NOMO-1 treated with dmso at 0.1 percent for 144 hours (cell line): ENCODE measurements around the gene IVD.
"Not testable (repeated sequence)": the region's sequence is repeated elsewhere in the genome, so short reads cannot be mapped to it uniquely, and the experiment has no call there.

Experiments used
- DNase-seq: peaks from one replicate; lab custom pipeline; 2025; ENCODE audit not compliant: unreplicated experiment; lab: John Stamatoyannopoulos, UW

IVD gene

GRCh38 chr15:40437752-40438687, 32.4 kb downstream of the IVD start:
- DNase-seq, result no peak

- DNase-seq, result no peak
These were observed 33.1 kb downstream of the IVD start for GRCh38 chr15:40438712-40439111.

GRCh38 chr15:40439461-40439959, 33.9 kb downstream of the IVD start:
- DNase-seq, result no peak

DNA sequence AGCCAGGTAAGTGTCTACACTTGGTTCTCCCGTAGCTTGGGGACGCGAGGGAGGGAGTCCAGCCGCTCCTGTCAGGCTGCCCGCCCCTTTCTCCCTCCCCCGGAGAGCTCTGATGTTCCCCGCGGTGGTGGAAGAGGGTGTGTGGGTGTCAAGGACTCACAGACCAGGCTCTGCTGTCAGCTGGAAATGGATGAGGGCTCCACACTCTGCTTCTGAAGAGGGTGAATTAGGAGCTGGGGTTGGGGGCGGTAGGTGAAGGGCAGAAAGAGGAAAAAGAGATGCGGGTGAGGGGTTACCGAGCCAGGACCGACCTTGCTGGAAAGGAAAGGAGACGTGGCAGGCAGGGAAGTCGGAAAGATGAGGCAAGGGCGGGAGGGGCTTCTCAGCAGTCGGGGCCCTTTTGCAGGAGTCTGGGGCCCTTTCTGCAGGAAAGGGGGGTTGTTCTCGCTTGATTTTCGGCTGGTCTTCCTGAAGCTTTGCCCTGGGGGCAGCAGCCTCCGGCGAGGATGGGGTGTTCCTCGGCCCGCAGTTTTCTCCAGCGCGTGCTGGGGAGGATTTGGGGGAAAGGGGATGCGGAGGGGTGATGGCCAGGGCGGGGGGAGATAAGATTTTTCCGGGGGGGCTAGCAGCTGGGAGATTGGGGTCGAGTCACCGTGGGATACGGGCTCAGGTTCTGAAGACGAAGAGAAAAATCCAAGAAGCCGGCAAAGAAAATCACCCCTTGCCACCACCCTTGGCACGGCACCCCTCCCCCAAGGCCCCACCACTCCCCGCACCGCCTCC, 34.6 kb downstream of the IVD start:
- no peak for DNase-seq

GRCh38 chr15:40440743-40441564, 35.4 kb downstream of the IVD start, which contains the start of gene BAHD1:
Gene BAHD1, plus strand, starts transcription at chr15:40440953. Its CDS starts 17,512 bp downstream, at chr15:40458465.
- DNase-seq, result peak; percentile 89

GRCh38 chr15:40441565-40442531, 36.3 kb downstream of the IVD start:
- DNase-seq, result no peak

DNA sequence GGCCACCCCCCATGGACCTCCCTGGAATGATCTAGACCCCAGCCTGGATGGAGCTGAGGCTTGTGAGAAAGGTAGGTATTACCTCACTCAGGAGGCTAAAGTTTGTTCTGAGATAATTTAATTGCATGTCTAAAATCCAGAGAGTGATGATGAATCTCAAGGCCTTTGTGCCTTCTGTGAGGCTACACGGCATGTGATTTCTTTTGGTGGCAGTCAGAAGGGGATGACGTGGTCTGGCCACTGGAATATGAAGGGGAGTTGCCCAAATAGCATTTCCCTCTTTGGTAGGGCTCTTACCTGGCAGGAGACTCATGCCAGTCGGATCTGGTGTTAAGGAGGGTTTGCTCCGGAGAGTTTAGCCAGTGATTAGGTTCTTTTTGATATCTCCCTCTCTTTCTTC, 37.7 kb downstream of the IVD start:
- no peak for DNase-seq

- DNase-seq, result no peak
These were observed 38.3 kb downstream of the IVD start for GRCh38 chr15:40443846-40444245.

DNA sequence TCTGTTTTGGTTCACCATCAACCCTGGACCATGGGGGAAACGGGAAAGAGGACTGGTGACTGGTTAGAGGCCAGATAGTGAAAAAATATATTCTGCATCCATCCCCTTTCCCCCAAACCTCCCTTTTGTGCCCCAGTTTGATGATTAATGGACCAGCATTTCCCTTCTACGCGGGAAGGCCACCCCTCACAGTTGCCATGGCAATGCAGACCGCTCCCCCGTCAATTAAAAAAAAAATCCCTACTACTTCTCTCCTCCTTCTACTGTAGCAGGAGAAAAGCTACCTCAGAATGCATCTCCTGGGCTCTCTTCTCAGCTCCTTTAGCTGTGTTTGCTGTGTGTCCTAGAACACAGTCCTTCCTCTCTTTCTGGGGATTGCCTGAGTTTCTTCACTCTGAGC, 39.1 kb downstream of the IVD start:
- no peak for DNase-seq

DNA sequence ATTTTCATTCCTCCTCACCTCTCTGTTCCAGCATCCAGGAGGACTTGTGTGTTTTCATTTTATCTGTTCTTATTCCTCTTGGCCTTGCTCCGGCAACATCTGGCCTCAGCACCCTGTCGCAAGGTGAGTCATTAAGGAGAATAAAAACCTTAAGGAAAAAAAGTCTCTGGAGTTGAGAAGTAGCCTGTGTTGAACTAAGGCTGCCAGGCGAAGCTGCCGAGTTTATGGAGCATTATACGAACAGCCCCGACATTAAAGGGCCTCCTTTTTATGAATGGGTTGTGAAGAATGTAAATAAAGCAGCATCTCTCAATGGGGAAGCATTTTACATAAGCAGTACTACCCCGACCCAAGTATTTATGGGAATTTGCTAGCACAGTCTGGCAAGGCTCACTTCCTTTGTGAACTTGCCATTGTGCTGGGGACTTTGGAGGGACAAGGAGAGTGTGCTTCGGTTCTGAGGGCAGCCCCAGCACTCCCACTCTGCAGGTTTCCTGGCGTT, 39.9 kb downstream of the IVD start:
- no peak for DNase-seq

DNA sequence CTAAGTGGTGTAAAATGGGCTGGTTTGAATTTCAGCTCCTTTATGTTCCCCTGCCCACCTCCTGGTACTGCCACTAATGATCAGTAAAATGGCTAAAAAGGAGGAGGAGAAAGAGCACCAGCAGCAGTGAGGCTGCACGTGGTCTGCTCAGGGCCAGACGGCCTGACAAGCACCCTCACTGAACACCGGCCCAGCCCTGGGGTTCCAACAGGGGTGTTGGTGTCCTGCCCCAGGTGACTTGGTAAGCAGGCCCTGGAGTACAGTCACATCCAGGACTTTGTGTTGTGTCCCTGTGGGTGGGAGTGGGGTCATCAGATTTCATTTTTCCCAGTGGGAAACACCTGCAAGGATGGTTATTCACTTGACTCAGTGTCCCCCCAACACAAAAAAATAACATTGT, 40.5 kb downstream of the IVD start:
- no peak for DNase-seq

GRCh38 chr15:40448354-40448753, 42.8 kb downstream of the IVD start:
- DNase-seq, result no peak

DNA sequence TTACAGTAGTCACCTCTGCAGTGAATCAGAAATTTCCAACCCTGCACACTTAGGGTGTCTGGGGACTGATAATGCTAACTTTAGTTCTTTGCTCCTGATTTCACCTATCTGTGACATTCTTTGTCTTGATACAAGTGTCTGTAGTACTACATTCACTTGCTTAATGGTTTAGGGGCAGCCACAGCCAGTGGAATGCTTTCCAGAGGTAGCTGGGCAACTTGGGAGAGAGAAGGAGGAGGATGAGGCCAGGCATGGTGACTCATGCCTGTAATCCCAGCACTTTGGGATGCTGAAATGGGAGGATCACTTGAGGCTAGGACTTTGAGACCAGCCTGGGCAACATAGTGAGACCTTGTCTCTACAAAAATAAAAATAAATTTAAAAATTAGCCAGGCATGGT, 43.7 kb downstream of the IVD start:
- no peak for DNase-seq

DNA sequence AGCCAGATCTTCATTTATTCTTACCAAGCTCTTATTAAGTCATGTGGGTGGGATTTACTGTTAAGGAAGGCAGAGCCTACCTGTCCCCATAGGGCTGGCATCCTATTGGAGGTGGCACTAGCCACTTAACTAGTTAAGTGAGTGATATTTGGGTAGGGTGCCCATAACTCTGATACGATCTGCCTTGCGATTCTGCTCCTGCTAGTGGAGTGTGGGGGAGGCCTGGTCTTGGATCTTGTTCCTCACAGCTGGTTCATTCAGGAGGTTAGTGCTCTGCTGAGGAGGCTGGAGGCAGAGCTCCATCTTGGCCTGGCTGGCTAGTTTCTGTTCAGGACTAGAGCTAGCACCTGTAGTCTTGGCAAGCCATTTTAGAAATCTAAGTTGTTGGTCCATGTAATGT, 44.5 kb downstream of the IVD start:
- DNase-seq, result no peak

- DNase-seq, result no peak
These were observed 46.0 kb downstream of the IVD start for GRCh38 chr15:40451527-40452158.

DNA sequence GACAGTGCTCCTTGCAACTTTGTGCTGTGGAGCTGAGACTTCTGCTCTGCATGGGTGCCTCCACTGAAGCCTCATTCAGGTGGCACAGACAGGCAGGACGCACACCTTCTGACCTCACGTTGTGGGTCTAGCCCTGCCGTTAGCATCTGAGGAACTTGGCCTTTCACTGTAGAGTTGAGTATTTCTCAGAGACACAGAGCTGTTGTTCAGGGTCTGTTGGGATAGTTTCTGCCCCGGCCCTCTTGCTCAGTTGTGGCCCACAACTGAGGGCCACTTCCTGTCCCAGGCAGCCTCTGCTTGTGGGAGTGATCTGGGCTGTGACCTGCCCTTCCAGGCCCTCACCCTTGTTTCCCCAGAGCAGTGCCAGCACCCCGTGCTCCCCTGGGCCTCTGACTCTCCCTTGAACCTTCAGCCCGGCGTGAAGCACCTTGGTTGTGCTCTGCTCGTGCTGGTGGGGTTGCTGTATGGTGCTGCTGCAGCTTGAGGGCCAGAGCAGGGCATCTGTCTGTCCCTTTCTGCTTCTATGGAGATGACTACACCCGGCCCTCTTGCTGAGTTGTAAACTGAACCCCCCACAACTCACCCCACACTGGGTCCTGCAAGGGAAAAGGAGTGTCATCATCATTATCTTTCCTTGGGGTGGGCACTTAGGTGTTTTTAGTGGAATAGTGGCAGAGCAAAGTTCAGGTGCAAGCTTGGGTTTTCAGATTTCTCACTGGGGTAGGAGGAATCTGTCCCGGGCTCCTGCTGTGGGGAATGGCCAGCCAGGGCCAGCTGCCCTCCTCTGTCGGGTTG, 46.9 kb downstream of the IVD start:
- DNase-seq, result no peak

DNA sequence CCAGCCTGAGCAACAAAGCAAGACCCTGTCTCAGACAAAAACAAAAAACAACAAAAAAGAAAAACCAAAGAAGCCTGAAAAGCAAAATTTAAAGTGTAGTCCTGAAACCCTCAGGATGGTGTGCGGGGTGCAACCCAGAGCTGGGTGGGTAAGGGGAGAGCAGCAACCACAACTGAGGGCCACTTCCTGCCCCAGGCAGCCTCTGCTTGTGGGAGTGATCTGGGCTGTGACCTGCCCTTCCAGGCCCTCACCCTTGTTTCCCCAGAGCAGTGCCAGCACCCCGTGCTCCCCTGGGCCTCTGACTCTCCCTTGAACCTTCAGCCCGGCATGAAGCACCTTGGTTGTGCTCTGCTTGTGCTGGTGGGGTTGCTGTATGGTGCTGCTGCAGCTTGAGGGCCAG, 48.3 kb downstream of the IVD start:
- DNase-seq, result not testable (repeated sequence)

GRCh38 chr15:40454904-40455391, 49.4 kb downstream of the IVD start:
- no peak for DNase-seq
